AG04449 (cell line): ENCODE results near the gene VTN.

Source experiments
- CTCF ChIA-PET: fragments of 350-600 bp; formaldehyde crosslinking; extraction: SDS; loops from one replicate; lab custom pipeline; 2021; ENCODE audit warnings: antibody characterized with exemption; lab: Yijun Ruan, JAX
- POLR2A ChIA-PET: fragments of 400-600, 350-600 bp; formaldehyde crosslinking; extraction: SDS; loops from one replicate; lab custom pipeline; 2020; ENCODE audit warnings: antibody characterized with exemption, inconsistent platforms; lab: Yijun Ruan, JAX
- DNase-seq: peaks from one replicate; pipeline ENCODE4 v3.0.0-alpha.2; 2010; ENCODE audit warnings: low read depth, low spot score
- H3K4me3 ChIP-seq: 2 replicates; pipeline ENCODE4 v1.5.1; 2011; ENCODE audit warnings: low read depth, mild to moderate bottlenecking, control low read depth, low read length
- CTCF ChIP-seq: IDR thresholded peaks from one replicate; pipeline ENCODE4 v1.5.1; 2011; ENCODE audit warnings: mild to moderate bottlenecking, moderate library complexity, low read length, control low read depth, inconsistent platforms; ENCODE audit not compliant: insufficient read depth; ENCODE audit errors: missing control alignments

The VTN gene

GRCh38 chr17:28404461-28404811 is 34.3 kb upstream of the VTN start:
- CTCF ChIA-PET = interaction anchor here (1.3 to 6.0 kb wide), 3 partner anchors 12 to 511 kb away, joined by 3 to 55 read pairs (median 5); partner anchors contain the start of gene POLDIP2
- H3K4me3 ChIP-seq = no peak overlapping the region
- POLR2A ChIA-PET = no interaction called here
- TF ChIP-seq CTCF = no peak
- no peak for DNase-seq

GRCh38 chr17:28404007-28404406 is 33.9 kb upstream of the VTN start:
- H3K4me3 ChIP-seq = no peak overlapping the region
- TF ChIP-seq CTCF = no peak
- no peak for DNase-seq
- ChIA-PET CTCF (interaction anchor here (1.3 to 6.0 kb wide), 3 partner anchors 13 to 510 kb away, joined by 3 to 55 read pairs (median 5); partner anchors contain the start of gene POLDIP2), POLR2A (no interaction called here)

GRCh38 chr17:28402844-28403243 is 32.7 kb upstream of the VTN start:
- no peak for DNase-seq
- no peak overlapping the region for H3K4me3 ChIP-seq
- POLR2A ChIA-PET = no interaction called here
- CTCF ChIA-PET = no interaction called here
- no peak for TF ChIP-seq CTCF

GRCh38 chr17:28402224-28402630 is 32.1 kb upstream of the VTN start:
- no peak overlapping the region for H3K4me3 ChIP-seq
- no peak for DNase-seq
- ChIA-PET POLR2A (no interaction called here), CTCF (interaction anchor here (1.6 to 5.0 kb wide), 2 partner anchors 13 to 14 kb away, joined by 4 to 30 read pairs; no protein-coding TSS in a partner anchor)
- no peak for TF ChIP-seq CTCF

GRCh38 chr17:28399808-28400207 is 29.7 kb upstream of the VTN start:
- ChIA-PET POLR2A (no interaction called here), CTCF (interaction anchor here (0.9 to 5.0 kb wide), 2 partner anchors 9 to 16 kb away, joined by 3 to 30 read pairs; no protein-coding TSS in a partner anchor)
- no peak for TF ChIP-seq CTCF
- no peak for DNase-seq
- no peak overlapping the region for H3K4me3 ChIP-seq

GRCh38 chr17:28398280-28398981 is 28.3 kb upstream of the VTN start:
- ChIA-PET CTCF (interaction anchor here (1.0 to 5.0 kb wide), 3 partner anchors 18 to 49 kb away, joined by 3 to 30 read pairs (median 3); no protein-coding TSS in a partner anchor), POLR2A (no interaction called here)
- no peak overlapping the region for H3K4me3 ChIP-seq
- no peak for DNase-seq
- TF ChIP-seq CTCF = no peak
